A549 (cell line): ENCODE results near the gene OLIG1. TPM values are rescaled to one million over a fixed set of nuclear protein-coding genes. Genes with fewer than 3 reads are reported as not detected.

Experiments used
- ATAC-seq, 2 experiments: fragments of 200-7000 bp in 1 of 2; fragments of >200 bp in 1 of 2; cut with Nextera tagmentation in 1 of 2; cut with Tn5 transposase in 1 of 2; 3 replicates each; pipeline versions ENCODE4 v1.8.0 to v1.9.1; 2018 to 2020; ENCODE audit warnings: mild to moderate bottlenecking in 1 of 2, moderate library complexity in 1 of 2
- CTCF ChIA-PET: fragments of 300-600 bp; sonication (Branson Sonifier 250); formaldehyde crosslinking; extraction: SDS; loops from one replicate; lab custom pipeline; 2021; ENCODE audit warnings: antibody characterized with exemption, inconsistent platforms; lab: Yijun Ruan, JAX
- POLR2A ChIA-PET: fragments of 350-600 bp; formaldehyde crosslinking; extraction: SDS; loops from one replicate; lab custom pipeline; 2021; ENCODE audit warnings: antibody characterized with exemption, inconsistent platforms; lab: Yijun Ruan, JAX
- DNase-seq, 2 experiments: peaks; one replicate each; pipeline versions ENCODE4 v3.0.0 to v3.0.0-alpha.2; 2011 to 2016; ENCODE audit warnings: low read depth in 1 of 2, low spot score in 1 of 2
- FAIRE-seq: peaks from 2 replicates; lab custom pipeline; 2011; peaks lifted over from hg19 to GRCh38; lab: Jason Lieb, UNC
- H3K27ac ChIP-seq, 2 experiments: fragments of >200 bp; sonication (Bioruptor Twin); formaldehyde crosslinking; 3 replicates each; pipeline ENCODE4 v1.5.1; 2016 to 2017
- H3K4me1 ChIP-seq: fragments of >200 bp; sonication (Bioruptor Twin); formaldehyde crosslinking; 3 replicates; pipeline ENCODE4 v1.6.1; 2016
- H3K4me2 ChIP-seq: fragments of >200 bp; sonication (Bioruptor Twin); formaldehyde crosslinking; 3 replicates; pipeline ENCODE4 v1.6.1; 2016
- H3K4me3 ChIP-seq: fragments of >200 bp; sonication (Bioruptor Twin); formaldehyde crosslinking; 3 replicates; pipeline ENCODE4 v1.5.1; 2016
- H3K9me3 ChIP-seq: fragments of >200 bp; sonication (Bioruptor Twin); formaldehyde crosslinking; 3 replicates; pipeline ENCODE4 v1.6.1; 2016
- CBX2 ChIP-seq: fragments of 200-600 bp; sonication (generic); IDR thresholded peaks from 2 replicates; pipeline ENCODE4 v1.6.1; 2016; ENCODE audit warnings: low read depth, mild to moderate bottlenecking, borderline replicate concordance
- CBX8 ChIP-seq: fragments of 200-600 bp; sonication (generic); IDR thresholded peaks from 2 replicates; pipeline ENCODE4 v1.6.1; 2016
- CHD2 ChIP-seq: fragments of 150-350 bp; IDR thresholded peaks from 2 replicates; pipeline ENCODE4 v1.6.1; 2014; ENCODE audit warnings: low read length; ENCODE audit not compliant: partially characterized antibody
- EHF ChIP-seq: fragments of 250-450 bp; sonication (Bioruptor Pico); IDR thresholded peaks from 2 replicates; pipeline ENCODE4 v1.5.0; 2020; ENCODE audit warnings: mild to moderate bottlenecking
- EHMT2 ChIP-seq: fragments of 200-600 bp; sonication (generic); IDR thresholded peaks from 2 replicates; pipeline ENCODE4 v1.6.1; 2016; ENCODE audit warnings: antibody characterized with exemption, low read depth, mild to moderate bottlenecking, moderate library complexity
- ESRRA ChIP-seq: fragments of 150-350 bp; IDR thresholded peaks from 2 replicates; pipeline ENCODE4 v1.6.1; 2014; ENCODE audit warnings: mild to moderate bottlenecking, low read length, borderline replicate concordance
- FOSB ChIP-seq: fragments of 250-450 bp; sonication (Bioruptor Pico); IDR thresholded peaks from 2 replicates; pipeline ENCODE4 v1.5.0; 2020; ENCODE audit warnings: mild to moderate bottlenecking, moderate library complexity
- FOSL2 ChIP-seq, 2 experiments: fragments of 450-650 bp in 1 of 2; fragments of >200 bp in 1 of 2; sonication (Bioruptor Twin) in 1 of 2; formaldehyde crosslinking; IDR thresholded peaks; 2 replicates each; pipeline versions ENCODE4 v1.5.0 to v1.6.1; 2016 to 2020; ENCODE audit warnings: mild to moderate bottlenecking in 1 of 2, moderate library complexity in 1 of 2
- FOXS1 ChIP-seq: fragments of 250-450 bp; sonication (Bioruptor Pico); IDR thresholded peaks from 2 replicates; pipeline ENCODE4 v1.5.0; 2020; ENCODE audit warnings: mild to moderate bottlenecking, moderate library complexity
- HEYL ChIP-seq: fragments of 250-450 bp; sonication (Bioruptor Pico); IDR thresholded peaks from 2 replicates; pipeline ENCODE4 v1.8.0; 2021; ENCODE audit warnings: mild to moderate bottlenecking, moderate library complexity
- JUNB ChIP-seq: fragments of >200 bp; sonication (Bioruptor Twin); formaldehyde crosslinking; IDR thresholded peaks from 2 replicates; pipeline ENCODE4 v1.6.1; 2016
- KDM5A ChIP-seq: fragments of 200-600 bp; sonication (generic); IDR thresholded peaks from 2 replicates; pipeline ENCODE4 v1.6.1; 2016; ENCODE audit warnings: antibody characterized with exemption, mild to moderate bottlenecking
- MAFK ChIP-seq: fragments of 450-650 bp; IDR thresholded peaks from 2 replicates; pipeline ENCODE4 v1.6.1; 2014; ENCODE audit not compliant: partially characterized antibody
- MYC ChIP-seq: IDR thresholded peaks from 2 replicates; pipeline ENCODE4 v1.6.1; 2012; ENCODE audit warnings: mild to moderate bottlenecking, inconsistent platforms, low read length, improper control_type of control experiment, borderline replicate concordance
- NFE2L2 ChIP-seq: fragments of 150-350 bp; conservative IDR thresholded peaks from 2 replicates; pipeline ENCODE4 v1.6.1; 2014; ENCODE audit warnings: low read length
- PHF8 ChIP-seq: fragments of 200-600 bp; sonication (generic); IDR thresholded peaks from 2 replicates; pipeline ENCODE4 v1.6.1; 2016; ENCODE audit warnings: low read depth, mild to moderate bottlenecking, antibody characterized with exemption, moderate library complexity, borderline replicate concordance
- POLR2A ChIP-seq: IDR thresholded peaks from 2 replicates; pipeline ENCODE4 v1.6.1; 2012; ENCODE audit warnings: mild to moderate bottlenecking, low read length
- RAD21 ChIP-seq, 2 experiments: fragments of >200 bp in 1 of 2; sonication (Bioruptor Twin) in 1 of 2; formaldehyde crosslinking in 1 of 2; IDR thresholded peaks in 1 of 2; conservative IDR thresholded peaks in 1 of 2; 2 replicates in 1 of 2; 3 replicates in 1 of 2; pipeline ENCODE4 v1.6.1; 2012 to 2018; ENCODE audit warnings: inconsistent platforms in 1 of 2
- RFX5 ChIP-seq: fragments of 450-650 bp; IDR thresholded peaks from 2 replicates; pipeline ENCODE4 v1.7.1; 2014; ENCODE audit warnings: antibody characterized with exemption, mild to moderate bottlenecking, moderate library complexity
- TP53 ChIP-seq: fragments of 250-450 bp; sonication (Bioruptor Pico); IDR thresholded peaks from 2 replicates; pipeline ENCODE4 v1.5.0; 2021; ENCODE audit warnings: mild to moderate bottlenecking, moderate library complexity
- ZFP36 ChIP-seq: fragments of 450-650 bp; IDR thresholded peaks from 2 replicates; pipeline ENCODE4 v1.6.1; 2014; ENCODE audit warnings: borderline replicate concordance; ENCODE audit not compliant: partially characterized antibody
- ZNF302 ChIP-seq: fragments of 250-450 bp; sonication (Bioruptor Pico); IDR thresholded peaks from 2 replicates; pipeline ENCODE4 v1.9.0; 2021; ENCODE audit warnings: inconsistent platforms, mild to moderate bottlenecking, moderate library complexity
- WGBS: methylation state at CpG from one replicate; pipeline ENCODE4 v1.1.6; 2017; ENCODE audit errors: missing lambda C conversion rate; 5-methylcytosine and 5-hydroxymethylcytosine counted together
- polyA plus RNA-seq, 4 experiments: library from polyadenylated mRNA; depleted of rRNA in 3 of 4; stranded (reverse); fragments of >200 nt; fragmentation: RNase III in 1 of 4; extraction: RNeasy Plus Mini Kit Qiagen cat#74134 plus additional on column Dnase treatment in 1 of 4; gene quantifications; 2 replicates in 3 of 4; 3 replicates in 1 of 4; pipeline ENCODE4 v1.2.3, GENCODE V29; 2011 to 2017
- TF ChIP-seq, protein P1 (sequence below): fragments of 200-600 bp; sonication (generic); IDR thresholded peaks from 2 replicates; pipeline ENCODE4 v1.6.1; 2016; ENCODE audit warnings: antibody characterized with exemption, mild to moderate bottlenecking, moderate library complexity
- TF ChIP-seq, protein P2 (sequence below): fragments of 450-650 bp; IDR thresholded peaks from 2 replicates; pipeline ENCODE4 v1.6.1; 2014; ENCODE audit warnings: antibody characterized with exemption
- TF ChIP-seq, protein P3 (sequence below): fragments of >200 bp; sonication (Bioruptor Twin); formaldehyde crosslinking; IDR thresholded peaks from 3 replicates; pipeline ENCODE4 v1.5.1; 2016

OLIG1 gene
- polyA plus RNA-seq, 2 of the 4 experiments (the other 2 are of a cell fraction) = not detected

DNA sequence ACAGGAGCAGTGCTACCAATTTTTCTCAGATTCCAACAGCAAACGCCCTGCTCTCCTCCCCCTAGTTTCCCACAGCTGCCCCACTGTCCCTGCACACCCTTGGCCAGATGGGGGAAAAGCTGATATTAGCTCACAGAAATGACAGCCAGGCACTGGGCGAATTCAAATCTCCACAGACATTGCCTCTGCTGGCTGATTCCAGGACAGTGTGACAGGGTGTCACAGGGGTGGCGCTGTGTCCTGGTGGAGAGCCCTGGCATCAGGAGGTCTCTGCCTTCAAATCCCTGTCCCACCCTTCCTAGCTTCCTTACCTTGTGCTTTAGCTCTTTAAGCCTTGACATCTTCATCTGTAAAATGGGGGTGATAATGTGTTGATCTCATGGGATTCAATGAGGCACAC lies 10.4 kb downstream of the OLIG1 start:
- no peak for TF ChIP-seq CBX2
- H3K4me3 ChIP-seq = no peak overlapping the region
- FAIRE-seq = no peak
- no peaks in the 10 kb centered on the region for H3K9me3 ChIP-seq
- DNase-seq = no peak
- CTCF ChIA-PET = interaction anchor here (1.0 kb wide), 1 partner anchor 10 kb away, joined by 3 read pairs; no protein-coding TSS in a partner anchor
- H3K27ac ChIP-seq = no peak overlapping the region
- ATAC-seq = no peak
- peaks cover 7% of the 10 kb centered on the region; the same call in 2 of the 3 replicates for H3K4me1 ChIP-seq
- H3K4me2 ChIP-seq = no peak overlapping the region
- POLR2A ChIA-PET = no interaction called here
- 56% methylated on average over 2 of the region's 3 CpGs for WGBS

DNA sequence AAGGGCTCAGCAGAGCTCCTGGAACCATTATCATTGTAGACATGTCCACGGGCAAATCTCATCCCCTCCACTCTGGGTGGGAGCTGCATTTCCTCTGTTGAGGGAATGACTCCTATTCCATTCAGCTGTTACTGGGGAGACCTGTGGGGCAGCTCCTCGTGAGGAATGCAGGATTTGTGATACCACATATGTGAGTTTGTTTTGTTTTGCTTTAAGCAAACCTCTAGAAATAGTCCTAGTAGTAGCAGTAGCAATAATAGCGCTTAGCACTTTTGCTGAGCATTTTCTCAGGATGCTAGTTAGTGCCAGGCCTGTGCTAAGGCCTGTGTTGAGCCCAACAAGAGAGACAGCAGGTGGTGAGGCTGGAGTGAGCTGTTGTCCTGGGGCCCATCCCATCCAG lies 10.8 kb downstream of the OLIG1 start:
- Histone ChIP-seq H3K27ac (no peak overlapping the region), H3K4me1 (peaks cover 7% of the 10 kb centered on the region; the same call in 2 of the 3 replicates), H3K9me3 (no peaks in the 10 kb centered on the region), H3K4me2 (no peak overlapping the region), H3K4me3 (no peak overlapping the region)
- no peak for ATAC-seq
- no peak for FAIRE-seq
- TF ChIP-seq, protein P1, sequence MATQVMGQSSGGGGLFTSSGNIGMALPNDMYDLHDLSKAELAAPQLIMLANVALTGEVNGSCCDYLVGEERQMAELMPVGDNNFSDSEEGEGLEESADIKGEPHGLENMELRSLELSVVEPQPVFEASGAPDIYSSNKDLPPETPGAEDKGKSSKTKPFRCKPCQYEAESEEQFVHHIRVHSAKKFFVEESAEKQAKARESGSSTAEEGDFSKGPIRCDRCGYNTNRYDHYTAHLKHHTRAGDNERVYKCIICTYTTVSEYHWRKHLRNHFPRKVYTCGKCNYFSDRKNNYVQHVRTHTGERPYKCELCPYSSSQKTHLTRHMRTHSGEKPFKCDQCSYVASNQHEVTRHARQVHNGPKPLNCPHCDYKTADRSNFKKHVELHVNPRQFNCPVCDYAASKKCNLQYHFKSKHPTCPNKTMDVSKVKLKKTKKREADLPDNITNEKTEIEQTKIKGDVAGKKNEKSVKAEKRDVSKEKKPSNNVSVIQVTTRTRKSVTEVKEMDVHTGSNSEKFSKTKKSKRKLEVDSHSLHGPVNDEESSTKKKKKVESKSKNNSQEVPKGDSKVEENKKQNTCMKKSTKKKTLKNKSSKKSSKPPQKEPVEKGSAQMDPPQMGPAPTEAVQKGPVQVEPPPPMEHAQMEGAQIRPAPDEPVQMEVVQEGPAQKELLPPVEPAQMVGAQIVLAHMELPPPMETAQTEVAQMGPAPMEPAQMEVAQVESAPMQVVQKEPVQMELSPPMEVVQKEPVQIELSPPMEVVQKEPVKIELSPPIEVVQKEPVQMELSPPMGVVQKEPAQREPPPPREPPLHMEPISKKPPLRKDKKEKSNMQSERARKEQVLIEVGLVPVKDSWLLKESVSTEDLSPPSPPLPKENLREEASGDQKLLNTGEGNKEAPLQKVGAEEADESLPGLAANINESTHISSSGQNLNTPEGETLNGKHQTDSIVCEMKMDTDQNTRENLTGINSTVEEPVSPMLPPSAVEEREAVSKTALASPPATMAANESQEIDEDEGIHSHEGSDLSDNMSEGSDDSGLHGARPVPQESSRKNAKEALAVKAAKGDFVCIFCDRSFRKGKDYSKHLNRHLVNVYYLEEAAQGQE = no peak
- TF ChIP-seq HEYL (CRISPR knock-in tag) (no peak), MYC (no peak), FOXS1 (CRISPR knock-in tag) (no peak), FOSB (no peak), CBX8 (no peak), MAFK (no peak), POLR2A (no peak), JUNB (no peak), EHMT2 (no peak), EHF (CRISPR knock-in tag) (no peak), PHF8 (no peak)
- TF ChIP-seq, protein P2, sequence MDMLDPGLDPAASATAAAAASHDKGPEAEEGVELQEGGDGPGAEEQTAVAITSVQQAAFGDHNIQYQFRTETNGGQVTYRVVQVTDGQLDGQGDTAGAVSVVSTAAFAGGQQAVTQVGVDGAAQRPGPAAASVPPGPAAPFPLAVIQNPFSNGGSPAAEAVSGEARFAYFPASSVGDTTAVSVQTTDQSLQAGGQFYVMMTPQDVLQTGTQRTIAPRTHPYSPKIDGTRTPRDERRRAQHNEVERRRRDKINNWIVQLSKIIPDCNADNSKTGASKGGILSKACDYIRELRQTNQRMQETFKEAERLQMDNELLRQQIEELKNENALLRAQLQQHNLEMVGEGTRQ = no peak
- TF ChIP-seq, protein P3, sequence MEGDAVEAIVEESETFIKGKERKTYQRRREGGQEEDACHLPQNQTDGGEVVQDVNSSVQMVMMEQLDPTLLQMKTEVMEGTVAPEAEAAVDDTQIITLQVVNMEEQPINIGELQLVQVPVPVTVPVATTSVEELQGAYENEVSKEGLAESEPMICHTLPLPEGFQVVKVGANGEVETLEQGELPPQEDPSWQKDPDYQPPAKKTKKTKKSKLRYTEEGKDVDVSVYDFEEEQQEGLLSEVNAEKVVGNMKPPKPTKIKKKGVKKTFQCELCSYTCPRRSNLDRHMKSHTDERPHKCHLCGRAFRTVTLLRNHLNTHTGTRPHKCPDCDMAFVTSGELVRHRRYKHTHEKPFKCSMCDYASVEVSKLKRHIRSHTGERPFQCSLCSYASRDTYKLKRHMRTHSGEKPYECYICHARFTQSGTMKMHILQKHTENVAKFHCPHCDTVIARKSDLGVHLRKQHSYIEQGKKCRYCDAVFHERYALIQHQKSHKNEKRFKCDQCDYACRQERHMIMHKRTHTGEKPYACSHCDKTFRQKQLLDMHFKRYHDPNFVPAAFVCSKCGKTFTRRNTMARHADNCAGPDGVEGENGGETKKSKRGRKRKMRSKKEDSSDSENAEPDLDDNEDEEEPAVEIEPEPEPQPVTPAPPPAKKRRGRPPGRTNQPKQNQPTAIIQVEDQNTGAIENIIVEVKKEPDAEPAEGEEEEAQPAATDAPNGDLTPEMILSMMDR = no peak
- ChIA-PET POLR2A (no interaction called here), CTCF (interaction anchor here (1.0 kb wide), 1 partner anchor 10 kb away, joined by 3 read pairs; no protein-coding TSS in a partner anchor)
- DNase-seq = no peak
- WGBS = 71% methylated on average over 3 of the region's 3 CpGs

DNA sequence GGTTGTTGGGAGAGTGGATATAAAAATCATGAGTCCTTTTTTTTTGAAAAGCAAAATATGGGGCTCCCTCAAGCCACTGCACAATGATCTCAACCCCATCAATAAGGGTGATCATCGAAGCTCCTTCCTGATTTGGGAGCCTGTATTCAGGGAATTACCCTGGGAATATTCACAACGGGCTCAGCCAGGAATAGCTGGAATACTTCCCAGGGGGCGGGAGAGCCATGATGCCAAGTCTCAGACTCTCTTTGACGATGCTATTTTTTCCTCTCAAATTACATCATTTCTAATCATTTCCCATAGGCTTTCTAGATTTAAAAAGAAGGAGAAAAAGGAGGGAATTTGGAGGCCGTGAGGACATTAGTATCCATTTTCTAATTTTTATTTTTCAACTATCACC lies 18.4 kb downstream of the OLIG1 start:
- POLR2A ChIA-PET = no interaction called here
- DNase-seq (no peak), ATAC-seq (no peak), FAIRE-seq (no peak)
- Histone ChIP-seq H3K4me3 (no peak overlapping the region), H3K4me2 (no peak overlapping the region), H3K27ac (no peak overlapping the region), H3K4me1 (no peaks in the 10 kb centered on the region), H3K9me3 (no peaks in the 10 kb centered on the region)
- CTCF ChIA-PET = interaction anchor here (1.4 to 2.6 kb wide), 2 partner anchors 20 to 39 kb away, joined by 3 to 7 read pairs; no protein-coding TSS in a partner anchor
- 48% methylated on average over 5 of the region's 5 CpGs for WGBS
- no peak for TF ChIP-seq RFX5
- TF ChIP-seq FOSL2 (IDR thresholded peaks at IDR 0.05) = no peak
- TF ChIP-seq FOSL2 (CRISPR knock-in tag; IDR thresholded peaks at IDR 0.05) = no peak
- TF ChIP-seq CBX8 = no peak
- TF ChIP-seq EHMT2 = no peak
- TF ChIP-seq ESRRA = no peak
- no peak for TF ChIP-seq RAD21 (conservative IDR thresholded peaks at IDR 0.05 in 1 of 2, IDR thresholded peaks at IDR 0.05 in 1 of 2)
- TF ChIP-seq, protein P3 = no peak
- TF ChIP-seq, protein P2 = no peak
- TF ChIP-seq KDM5A = no peak
- TF ChIP-seq TP53 (CRISPR knock-in tag) = no peak
- TF ChIP-seq ZNF302 (CRISPR knock-in tag) = no peak
- TF ChIP-seq NFE2L2 = no peak
- no peak for TF ChIP-seq CHD2
- TF ChIP-seq ZFP36 = no peak
- TF ChIP-seq FOXS1 (CRISPR knock-in tag) = no peak
